ENCODE measurements around the gene SUPT5H. TPM values are rescaled to one million over a fixed set of nuclear protein-coding genes. Genes with fewer than 3 reads are reported as not detected.
A peak's percentile ranks its signal among the peaks of the same experiment; 100 is the strongest.

The SUPT5H gene
- total and polyA plus RNA-seq, 2 of the 13 experiments (the other 11 are each of a cell fraction or from before 2014, with no cell fraction given), result 48.2 to 51.7 TPM

DNA sequence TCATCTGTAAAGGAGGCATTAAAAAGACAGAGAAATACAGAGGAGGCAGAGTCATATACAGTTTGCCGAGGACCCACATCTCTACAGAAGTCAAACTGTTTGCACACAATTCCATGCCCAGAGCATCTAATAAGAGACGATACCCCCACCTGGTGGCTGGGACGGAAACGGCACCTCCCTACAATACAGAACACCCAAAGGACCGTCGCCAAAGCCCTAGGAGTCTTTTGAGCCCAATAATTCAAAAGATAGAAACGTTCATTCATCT, 33.6 kb upstream of the SUPT5H start (continued):
- TF ChIP-seq, protein P1, sequence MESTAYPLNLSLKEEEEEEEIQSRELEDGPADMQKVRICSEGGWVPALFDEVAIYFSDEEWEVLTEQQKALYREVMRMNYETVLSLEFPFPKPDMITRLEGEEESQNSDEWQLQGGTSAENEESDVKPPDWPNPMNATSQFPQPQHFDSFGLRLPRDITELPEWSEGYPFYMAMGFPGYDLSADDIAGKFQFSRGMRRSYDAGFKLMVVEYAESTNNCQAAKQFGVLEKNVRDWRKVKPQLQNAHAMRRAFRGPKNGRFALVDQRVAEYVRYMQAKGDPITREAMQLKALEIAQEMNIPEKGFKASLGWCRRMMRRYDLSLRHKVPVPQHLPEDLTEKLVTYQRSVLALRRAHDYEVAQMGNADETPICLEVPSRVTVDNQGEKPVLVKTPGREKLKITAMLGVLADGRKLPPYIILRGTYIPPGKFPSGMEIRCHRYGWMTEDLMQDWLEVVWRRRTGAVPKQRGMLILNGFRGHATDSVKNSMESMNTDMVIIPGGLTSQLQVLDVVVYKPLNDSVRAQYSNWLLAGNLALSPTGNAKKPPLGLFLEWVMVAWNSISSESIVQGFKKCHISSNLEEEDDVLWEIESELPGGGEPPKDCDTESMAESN (CRISPR knock-in tag; conservative IDR thresholded peaks at IDR 0.05), result peak; percentile 10; the same call in 1 of the 2 replicates
- TF ChIP-seq IRF2 (CRISPR knock-in tag; IDR thresholded peaks at IDR 0.05), result no peak
- no peak for TF ChIP-seq ARNTL (CRISPR knock-in tag; IDR thresholded peaks at IDR 0.05)
- no peak for TF ChIP-seq ZNF121 (CRISPR knock-in tag; IDR thresholded peaks at IDR 0.05)
- no peak for TF ChIP-seq RFX3 (CRISPR knock-in tag; IDR thresholded peaks at IDR 0.05)
- no peak; the same call in 1 of the 2 replicates for TF ChIP-seq ZNF547 (CRISPR knock-in tag; IDR thresholded peaks at IDR 0.05)
- TF ChIP-seq DDIT3 (CRISPR knock-in tag; IDR thresholded peaks at IDR 0.05), result no peak
- no peak for TF ChIP-seq SRSF1 (optimal IDR thresholded peaks at IDR 0.05; ENCODE audit: low read depth, low read length)
- TF ChIP-seq MAFK (conservative IDR thresholded peaks at IDR 0.05 in 1 of 2, IDR thresholded peaks at IDR 0.05 in 1 of 2; ENCODE audit: low read length in 2 of 2), result no peak
- TF ChIP-seq ZMYM4 (CRISPR knock-in tag; IDR thresholded peaks at IDR 0.05), result no peak
- no peak for TF ChIP-seq FIP1L1 (IDR thresholded peaks at IDR 0.05; ENCODE audit: borderline replicate concordance, insufficient read depth, low read depth, low read length)
- no peak for TF ChIP-seq PRPF4 (IDR thresholded peaks at IDR 0.05; ENCODE audit: low read depth, low read length, poor library complexity, severe bottlenecking)
- no peak for TF ChIP-seq AKAP8 (CRISPR knock-in tag; IDR thresholded peaks at IDR 0.05)
- TF ChIP-seq, protein P2, sequence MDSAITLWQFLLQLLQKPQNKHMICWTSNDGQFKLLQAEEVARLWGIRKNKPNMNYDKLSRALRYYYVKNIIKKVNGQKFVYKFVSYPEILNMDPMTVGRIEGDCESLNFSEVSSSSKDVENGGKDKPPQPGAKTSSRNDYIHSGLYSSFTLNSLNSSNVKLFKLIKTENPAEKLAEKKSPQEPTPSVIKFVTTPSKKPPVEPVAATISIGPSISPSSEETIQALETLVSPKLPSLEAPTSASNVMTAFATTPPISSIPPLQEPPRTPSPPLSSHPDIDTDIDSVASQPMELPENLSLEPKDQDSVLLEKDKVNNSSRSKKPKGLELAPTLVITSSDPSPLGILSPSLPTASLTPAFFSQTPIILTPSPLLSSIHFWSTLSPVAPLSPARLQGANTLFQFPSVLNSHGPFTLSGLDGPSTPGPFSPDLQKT (CRISPR knock-in tag; IDR thresholded peaks at IDR 0.05; ENCODE audit: borderline replicate concordance), result no peak
- TF ChIP-seq ZNF570 (CRISPR knock-in tag; IDR thresholded peaks at IDR 0.05; ENCODE audit: borderline replicate concordance), result no peak
- no peak for TF ChIP-seq ZBTB20 (CRISPR knock-in tag; IDR thresholded peaks at IDR 0.05; ENCODE audit: borderline replicate concordance, low read depth)
- TF ChIP-seq ATF7-NPFF (CRISPR knock-in tag; IDR thresholded peaks at IDR 0.05; ENCODE audit: low read depth), result 0 out of 2 replicates have a peak, but pooled peaks have one; percentile 2
- TF ChIP-seq TARDBP (CRISPR knock-in tag; IDR thresholded peaks at IDR 0.05), result no peak
- TF ChIP-seq PREB (CRISPR knock-in tag; IDR thresholded peaks at IDR 0.05), result no peak
- no peak for TF ChIP-seq SNAI1 (CRISPR knock-in tag; IDR thresholded peaks at IDR 0.05; ENCODE audit: borderline replicate concordance)
- TF ChIP-seq TBP (CRISPR knock-in tag; IDR thresholded peaks at IDR 0.05), result no peak
- TF ChIP-seq TCF12 (IDR thresholded peaks at IDR 0.05), result no peak
- TF ChIP-seq TCF12 (CRISPR knock-in tag; IDR thresholded peaks at IDR 0.05), result no peak
- TF ChIP-seq NRL (CRISPR knock-in tag; IDR thresholded peaks at IDR 0.05; ENCODE audit: borderline replicate concordance), result no peak
- TF ChIP-seq, protein P3, sequence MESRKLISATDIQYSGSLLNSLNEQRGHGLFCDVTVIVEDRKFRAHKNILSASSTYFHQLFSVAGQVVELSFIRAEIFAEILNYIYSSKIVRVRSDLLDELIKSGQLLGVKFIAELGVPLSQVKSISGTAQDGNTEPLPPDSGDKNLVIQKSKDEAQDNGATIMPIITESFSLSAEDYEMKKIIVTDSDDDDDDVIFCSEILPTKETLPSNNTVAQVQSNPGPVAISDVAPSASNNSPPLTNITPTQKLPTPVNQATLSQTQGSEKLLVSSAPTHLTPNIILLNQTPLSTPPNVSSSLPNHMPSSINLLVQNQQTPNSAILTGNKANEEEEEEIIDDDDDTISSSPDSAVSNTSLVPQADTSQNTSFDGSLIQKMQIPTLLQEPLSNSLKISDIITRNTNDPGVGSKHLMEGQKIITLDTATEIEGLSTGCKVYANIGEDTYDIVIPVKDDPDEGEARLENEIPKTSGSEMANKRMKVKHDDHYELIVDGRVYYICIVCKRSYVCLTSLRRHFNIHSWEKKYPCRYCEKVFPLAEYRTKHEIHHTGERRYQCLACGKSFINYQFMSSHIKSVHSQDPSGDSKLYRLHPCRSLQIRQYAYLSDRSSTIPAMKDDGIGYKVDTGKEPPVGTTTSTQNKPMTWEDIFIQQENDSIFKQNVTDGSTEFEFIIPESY (CRISPR knock-in tag; IDR thresholded peaks at IDR 0.05), result no peak
- no peak for TF ChIP-seq MAF1 (CRISPR knock-in tag; IDR thresholded peaks at IDR 0.05; ENCODE audit: borderline replicate concordance)
- TF ChIP-seq ZNF552 (CRISPR knock-in tag; IDR thresholded peaks at IDR 0.05; ENCODE audit: borderline replicate concordance), result no peak
